Right atrium auricular region (tissue), 2 donors: ENCODE results near the gene KCNH8. TPM values are rescaled to one million over a fixed set of nuclear protein-coding genes. Genes with fewer than 3 reads are reported as not detected.

Source experiments
- DNase-seq: peaks from one replicate; pipeline ENCODE4 v3.0.0-alpha.2; 2019; ENCODE audit warnings: low spot score
- H3K27ac ChIP-seq, 2 donors: fragments of 200-600 bp; sonication (generic); 1 replicate in 1 of 2; 2 replicates in 1 of 2; pipeline ENCODE4 v1.5.1; 2016 to 2019
- H3K27me3 ChIP-seq, 2 donors: fragments of 200-600 bp; sonication (generic); one replicate each; pipeline versions ENCODE4 v1.5.1 to v1.6.0; 2017 to 2019
- H3K36me3 ChIP-seq: fragments of 200-600 bp; sonication (generic); one replicate; pipeline ENCODE4 v1.5.1; 2016
- H3K4me1 ChIP-seq, 2 donors: fragments of 200-600 bp; sonication (generic); one replicate each; pipeline versions ENCODE4 v1.5.1 to v1.6.0; 2017 to 2019
- H3K4me3 ChIP-seq, 2 donors: fragments of 200-600 bp; sonication (generic); 1 replicate in 1 of 2; 2 replicates in 1 of 2; pipeline ENCODE4 v1.5.1; 2017 to 2019; ENCODE audit warnings: mild to moderate bottlenecking in 1 of 2, moderate library complexity in 1 of 2
- H3K9me3 ChIP-seq, 2 donors: fragments of 200-600 bp; sonication (generic); one replicate each; pipeline ENCODE4 v1.5.1; 2019
- total RNA-seq, 2 donors: library from RNA; depleted of rRNA; stranded (reverse); fragments of >200 nt; gene quantifications; one replicate each; pipeline ENCODE4 v1.1.0, GENCODE V29; 2016
- TF ChIP-seq, protein P1 (sequence below), 2 donors: fragments of 200-600 bp; sonication (generic); IDR thresholded peaks; one replicate each; pipeline ENCODE4 v1.5.1; 2019; ENCODE audit warnings: antibody characterized with exemption in 2 of 2

Gene KCNH8
- total RNA-seq, 2 donors from 2014 or later: 0.08 TPM; not detected in 1

DNA sequence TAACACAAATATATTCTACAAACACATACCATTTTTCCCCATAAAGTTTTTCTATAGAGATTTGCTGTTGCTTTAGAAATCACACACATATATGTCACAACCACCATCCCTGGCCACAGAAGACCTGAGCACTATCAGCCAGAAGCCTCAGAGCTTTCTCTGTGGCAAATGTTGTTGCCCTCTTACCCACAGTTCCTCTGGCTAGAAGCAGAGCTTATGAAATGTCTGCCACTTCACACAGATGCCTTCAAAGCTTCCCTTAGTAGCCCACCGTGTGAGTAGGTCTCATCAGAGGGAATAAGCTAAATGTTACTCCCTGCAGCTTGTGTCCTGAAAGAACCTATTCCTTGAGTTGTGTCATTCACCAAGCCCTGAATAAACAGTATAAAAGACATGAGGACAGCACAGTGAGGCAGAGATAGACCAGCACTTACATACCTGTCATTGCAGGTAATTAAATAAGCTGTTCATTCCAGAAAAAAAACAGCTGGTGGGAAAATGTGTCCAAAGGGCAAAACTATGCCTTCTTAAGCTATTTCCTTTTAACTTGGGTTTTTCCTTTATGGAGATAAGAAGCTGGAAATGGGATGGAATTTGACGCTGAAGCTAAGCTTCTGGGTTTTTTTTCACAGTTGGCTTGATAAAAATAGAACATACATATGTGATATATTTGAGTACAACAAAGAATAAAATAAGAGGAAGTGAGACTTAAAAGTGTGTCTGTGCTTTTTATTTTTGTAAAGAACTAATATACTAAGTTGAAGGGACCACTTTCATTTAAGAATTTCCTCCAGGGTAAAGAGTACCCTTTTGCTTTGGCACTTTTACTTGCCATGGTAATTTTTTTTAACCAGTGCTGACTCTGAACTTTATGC lies 391.4 kb downstream of the KCNH8 start:
- Histone ChIP-seq H3K9me3 (no peaks in the 10 kb centered on the region), H3K27ac (no peak overlapping the region), H3K4me3 (no peak overlapping the region), H3K4me1 (no peaks in the 10 kb centered on the region), H3K36me3 (no peaks in the 10 kb centered on the region), H3K27me3 (no peaks in the 10 kb centered on the region)
- no peak for DNase-seq
- TF ChIP-seq, protein P1, sequence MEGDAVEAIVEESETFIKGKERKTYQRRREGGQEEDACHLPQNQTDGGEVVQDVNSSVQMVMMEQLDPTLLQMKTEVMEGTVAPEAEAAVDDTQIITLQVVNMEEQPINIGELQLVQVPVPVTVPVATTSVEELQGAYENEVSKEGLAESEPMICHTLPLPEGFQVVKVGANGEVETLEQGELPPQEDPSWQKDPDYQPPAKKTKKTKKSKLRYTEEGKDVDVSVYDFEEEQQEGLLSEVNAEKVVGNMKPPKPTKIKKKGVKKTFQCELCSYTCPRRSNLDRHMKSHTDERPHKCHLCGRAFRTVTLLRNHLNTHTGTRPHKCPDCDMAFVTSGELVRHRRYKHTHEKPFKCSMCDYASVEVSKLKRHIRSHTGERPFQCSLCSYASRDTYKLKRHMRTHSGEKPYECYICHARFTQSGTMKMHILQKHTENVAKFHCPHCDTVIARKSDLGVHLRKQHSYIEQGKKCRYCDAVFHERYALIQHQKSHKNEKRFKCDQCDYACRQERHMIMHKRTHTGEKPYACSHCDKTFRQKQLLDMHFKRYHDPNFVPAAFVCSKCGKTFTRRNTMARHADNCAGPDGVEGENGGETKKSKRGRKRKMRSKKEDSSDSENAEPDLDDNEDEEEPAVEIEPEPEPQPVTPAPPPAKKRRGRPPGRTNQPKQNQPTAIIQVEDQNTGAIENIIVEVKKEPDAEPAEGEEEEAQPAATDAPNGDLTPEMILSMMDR (IDR thresholded peaks at IDR 0.05): no peak

- H3K4me1 ChIP-seq: no peaks in the 10 kb centered on the region
- no peak for DNase-seq
- H3K36me3 ChIP-seq: no peaks in the 10 kb centered on the region
- H3K27me3 ChIP-seq: no peaks in the 10 kb centered on the region
- H3K9me3 ChIP-seq: no peaks in the 10 kb centered on the region
- TF ChIP-seq, protein P1 (IDR thresholded peaks at IDR 0.05): no peak
- no peak overlapping the region for H3K27ac ChIP-seq
- H3K4me3 ChIP-seq: no peak overlapping the region
Measured at GRCh38 chr3:19540464-19540863, 392.2 kb downstream of the KCNH8 start.

- no peaks in the 10 kb centered on the region for H3K4me1 ChIP-seq
- no peak overlapping the region for H3K4me3 ChIP-seq
- no peaks in the 10 kb centered on the region for H3K36me3 ChIP-seq
- TF ChIP-seq, protein P1 (IDR thresholded peaks at IDR 0.05): no peak
- H3K9me3 ChIP-seq: no peaks in the 10 kb centered on the region
- DNase-seq: no peak
- H3K27me3 ChIP-seq: no peaks in the 10 kb centered on the region
- no peak overlapping the region for H3K27ac ChIP-seq
Measured at GRCh38 chr3:19541284-19541683, 393.0 kb downstream of the KCNH8 start.

- Histone ChIP-seq H3K27me3 (no peaks in the 10 kb centered on the region), H3K27ac (no peak overlapping the region), H3K4me3 (no peak overlapping the region), H3K9me3 (no peaks in the 10 kb centered on the region), H3K4me1 (no peaks in the 10 kb centered on the region), H3K36me3 (no peaks in the 10 kb centered on the region)
- TF ChIP-seq, protein P1 (IDR thresholded peaks at IDR 0.05): peak in 1 of 2 donors; percentile 60
- no peak for DNase-seq
Measured at GRCh38 chr3:19543212-19543841, 395.0 kb downstream of the KCNH8 start.

DNA sequence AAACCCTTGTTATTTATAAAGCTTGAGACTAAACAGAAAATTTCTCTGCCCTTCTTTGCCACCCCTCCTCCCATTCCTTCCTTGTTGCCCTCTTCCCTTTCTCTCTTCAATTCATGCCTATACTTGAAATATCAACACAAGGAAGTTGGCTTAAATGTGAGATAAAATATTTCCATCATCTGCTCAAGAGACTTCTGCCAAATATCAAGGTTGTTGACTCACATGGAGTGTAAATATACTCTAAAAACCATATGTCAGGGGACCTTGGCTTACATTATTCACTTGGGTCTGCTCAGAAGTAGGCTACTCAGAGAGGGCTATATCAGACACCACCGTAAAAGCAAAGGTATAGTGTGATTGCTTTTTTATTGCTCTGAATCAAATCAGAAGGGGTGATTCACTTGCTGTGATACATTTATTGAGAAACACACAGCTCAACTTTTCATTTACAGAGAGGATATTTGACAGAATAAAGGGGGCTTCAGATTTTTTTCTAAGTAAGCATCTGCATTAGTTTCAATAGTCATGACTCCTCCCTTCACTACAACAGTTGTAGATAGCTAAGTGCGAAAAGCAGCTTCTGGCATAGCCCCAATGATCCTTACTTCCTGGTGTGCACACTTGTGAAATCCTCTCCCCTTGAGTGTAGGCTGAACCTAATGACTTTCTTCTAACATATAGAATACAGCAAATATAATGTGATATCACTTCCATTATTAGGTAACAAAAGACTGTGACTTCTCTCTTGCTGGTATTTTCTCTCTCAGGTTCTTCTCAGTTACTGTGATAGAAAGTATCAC lies 399.6 kb downstream of the KCNH8 start:
- TF ChIP-seq, protein P1 (IDR thresholded peaks at IDR 0.05): no peak
- Histone ChIP-seq H3K9me3 (no peaks in the 10 kb centered on the region), H3K27ac (no peak overlapping the region), H3K27me3 (no peaks in the 10 kb centered on the region), H3K36me3 (no peaks in the 10 kb centered on the region), H3K4me1 (no peaks in the 10 kb centered on the region), H3K4me3 (no peak overlapping the region)
- no peak for DNase-seq
